Measurements from ENCODE around the gene TMEM89. TPM values are rescaled to one million over a fixed set of nuclear protein-coding genes. Genes with fewer than 3 reads are reported as not detected.

The TMEM89 gene
- total RNA-seq, 1 donor from 2014 or later, result 0.70 TPM

DNA sequence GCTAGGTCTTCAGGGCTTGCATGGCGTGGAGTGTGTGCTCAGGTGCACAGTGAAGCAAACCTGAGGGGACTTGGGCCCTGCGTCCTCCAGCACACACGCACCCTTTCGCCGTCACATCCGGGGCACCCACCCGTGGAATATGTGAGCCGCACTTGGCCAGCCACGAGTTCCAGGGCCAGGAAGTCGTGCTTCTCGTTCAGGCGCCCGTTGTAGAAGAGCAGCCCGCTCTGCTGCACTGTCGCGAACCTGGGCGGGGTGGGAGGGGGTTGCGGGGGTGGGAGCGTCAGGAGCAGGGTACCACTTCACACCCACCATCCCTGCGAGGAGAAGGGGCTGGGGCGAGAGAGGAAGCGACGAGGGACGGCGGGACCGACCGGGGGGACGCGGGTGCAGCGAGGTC is 34.0 kb upstream of the TMEM89 start:
- Mint-ChIP-seq H3K4me1 (ENCODE audit: low read depth) (peaks cover 5% of the 10 kb centered on the region), H3K27me3 (ENCODE audit: low read depth) (no peaks in the 10 kb centered on the region), H3K27ac (ENCODE audit: unreplicated experiment) (no peak overlapping the region), H3K4me3 (ENCODE audit: unreplicated experiment) (peak overlapping the region; percentile 28), H3K36me3 (ENCODE audit: low read depth) (peaks cover 19% of the 10 kb centered on the region), H3K9me3 (ENCODE audit: low read depth) (peaks cover 4% of the 10 kb centered on the region)
- TF ChIP-seq, protein P1, sequence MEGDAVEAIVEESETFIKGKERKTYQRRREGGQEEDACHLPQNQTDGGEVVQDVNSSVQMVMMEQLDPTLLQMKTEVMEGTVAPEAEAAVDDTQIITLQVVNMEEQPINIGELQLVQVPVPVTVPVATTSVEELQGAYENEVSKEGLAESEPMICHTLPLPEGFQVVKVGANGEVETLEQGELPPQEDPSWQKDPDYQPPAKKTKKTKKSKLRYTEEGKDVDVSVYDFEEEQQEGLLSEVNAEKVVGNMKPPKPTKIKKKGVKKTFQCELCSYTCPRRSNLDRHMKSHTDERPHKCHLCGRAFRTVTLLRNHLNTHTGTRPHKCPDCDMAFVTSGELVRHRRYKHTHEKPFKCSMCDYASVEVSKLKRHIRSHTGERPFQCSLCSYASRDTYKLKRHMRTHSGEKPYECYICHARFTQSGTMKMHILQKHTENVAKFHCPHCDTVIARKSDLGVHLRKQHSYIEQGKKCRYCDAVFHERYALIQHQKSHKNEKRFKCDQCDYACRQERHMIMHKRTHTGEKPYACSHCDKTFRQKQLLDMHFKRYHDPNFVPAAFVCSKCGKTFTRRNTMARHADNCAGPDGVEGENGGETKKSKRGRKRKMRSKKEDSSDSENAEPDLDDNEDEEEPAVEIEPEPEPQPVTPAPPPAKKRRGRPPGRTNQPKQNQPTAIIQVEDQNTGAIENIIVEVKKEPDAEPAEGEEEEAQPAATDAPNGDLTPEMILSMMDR (IDR thresholded peaks at IDR 0.05), result no peak
- DNase-seq (ENCODE audit: low spot score), result no peak

- no peaks in the 10 kb centered on the region for H3K27me3 Mint-ChIP-seq (ENCODE audit: low read depth)
- no peak for DNase-seq (ENCODE audit: low spot score)
- TF ChIP-seq, protein P1 (IDR thresholded peaks at IDR 0.05), result no peak
- peaks cover 19% of the 10 kb centered on the region for H3K36me3 Mint-ChIP-seq (ENCODE audit: low read depth)
- H3K4me1 Mint-ChIP-seq (ENCODE audit: low read depth), result peaks cover 5% of the 10 kb centered on the region
- no peak overlapping the region for H3K27ac Mint-ChIP-seq (ENCODE audit: unreplicated experiment)
- H3K9me3 Mint-ChIP-seq (ENCODE audit: low read depth), result peaks cover 4% of the 10 kb centered on the region
- no peak overlapping the region for H3K4me3 Mint-ChIP-seq (ENCODE audit: unreplicated experiment)
These were observed 33.5 kb upstream of the TMEM89 start for GRCh38 chr3:48655063-48655462.

- Mint-ChIP-seq H3K36me3 (ENCODE audit: low read depth) (peaks cover 17% of the 10 kb centered on the region), H3K27ac (ENCODE audit: unreplicated experiment) (no peak overlapping the region), H3K27me3 (ENCODE audit: low read depth) (no peaks in the 10 kb centered on the region), H3K4me1 (ENCODE audit: low read depth) (peaks cover 5% of the 10 kb centered on the region), H3K4me3 (ENCODE audit: unreplicated experiment) (no peak overlapping the region), H3K9me3 (ENCODE audit: low read depth) (no peaks in the 10 kb centered on the region)
- TF ChIP-seq, protein P1 (IDR thresholded peaks at IDR 0.05), result no peak
- DNase-seq (ENCODE audit: low spot score), result no peak
These were observed 31.6 kb upstream of the TMEM89 start for GRCh38 chr3:48652923-48653715.

DNA sequence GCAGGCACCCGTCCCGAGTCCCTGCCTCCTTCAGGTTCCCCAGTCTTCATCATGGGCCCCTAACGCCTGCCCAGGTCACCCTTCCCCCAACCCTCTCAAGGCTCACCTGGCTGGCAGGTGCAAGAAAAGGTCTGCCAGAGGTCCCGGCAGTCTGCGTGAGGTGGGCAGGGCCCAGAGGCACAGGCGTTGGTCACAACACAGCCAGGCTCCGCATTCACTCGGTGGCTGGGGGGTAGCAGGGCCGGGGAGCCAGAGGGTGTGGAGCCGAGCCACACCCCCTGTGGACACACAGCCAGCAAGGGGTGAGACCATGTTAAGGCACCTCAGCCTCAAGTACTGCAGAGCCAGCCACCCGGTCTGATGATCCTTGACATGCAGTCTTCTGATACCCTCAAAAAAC is 30.2 kb upstream of the TMEM89 start:
- TF ChIP-seq, protein P1 (IDR thresholded peaks at IDR 0.05), result no peak
- no peaks in the 10 kb centered on the region for H3K27me3 Mint-ChIP-seq (ENCODE audit: low read depth)
- H3K27ac Mint-ChIP-seq (ENCODE audit: unreplicated experiment), result no peak overlapping the region
- peaks cover 18% of the 10 kb centered on the region for H3K36me3 Mint-ChIP-seq (ENCODE audit: low read depth)
- no peak overlapping the region for H3K4me3 Mint-ChIP-seq (ENCODE audit: unreplicated experiment)
- DNase-seq (ENCODE audit: low spot score), result no peak
- peaks cover 5% of the 10 kb centered on the region for H3K4me1 Mint-ChIP-seq (ENCODE audit: low read depth)
- H3K9me3 Mint-ChIP-seq (ENCODE audit: low read depth), result no peaks in the 10 kb centered on the region

DNA sequence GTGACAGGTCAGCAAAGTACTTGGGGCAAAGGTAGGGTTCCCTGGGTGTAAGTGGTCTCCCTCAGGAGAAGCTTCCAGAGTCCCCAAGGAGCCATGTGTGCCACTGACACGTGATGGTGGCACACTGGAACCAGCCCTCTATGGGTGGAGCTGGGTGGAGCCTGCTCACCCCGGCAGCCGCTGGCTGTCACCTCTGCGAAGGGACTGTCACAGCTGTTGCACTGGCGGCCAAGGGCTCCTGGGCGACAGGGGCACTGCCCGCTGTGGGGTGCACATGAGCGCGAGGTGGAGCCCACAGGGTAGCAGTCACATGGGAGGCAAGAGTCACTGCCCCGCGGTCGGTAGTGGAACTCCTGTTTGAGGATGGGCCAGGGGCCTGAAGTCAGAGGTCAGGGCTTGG is 29.2 kb upstream of the TMEM89 start:
- Mint-ChIP-seq H3K36me3 (ENCODE audit: low read depth) (peaks cover 22% of the 10 kb centered on the region), H3K27ac (ENCODE audit: unreplicated experiment) (no peak overlapping the region)

More for the DNA sequence above, 29.2 kb upstream of the TMEM89 start:
- TF ChIP-seq, protein P1 (IDR thresholded peaks at IDR 0.05), result no peak
- no peaks in the 10 kb centered on the region for H3K9me3 Mint-ChIP-seq (ENCODE audit: low read depth)
- no peaks in the 10 kb centered on the region for H3K27me3 Mint-ChIP-seq (ENCODE audit: low read depth)
- H3K4me1 Mint-ChIP-seq (ENCODE audit: low read depth), result peaks cover 5% of the 10 kb centered on the region
- no peak for DNase-seq (ENCODE audit: low spot score)
- H3K4me3 Mint-ChIP-seq (ENCODE audit: unreplicated experiment), result no peak overlapping the region

Data from chondrocyte (in vitro differentiated cells).